GM19372 (cell line): Measurements from ENCODE around the gene EFCAB8.
"Not testable (repeated sequence)": the region's sequence is repeated elsewhere in the genome, so short reads cannot be mapped to it uniquely, and the experiment has no call there.

Experiments
- ATAC-seq: cut with Tn5 transposase; IDR thresholded peaks from one replicate; pipeline ENCODE4 v1.9.1; 2021; ENCODE audit warnings: mild to moderate bottlenecking, low read depth, moderate library complexity; ENCODE audit not compliant: unreplicated experiment

Gene EFCAB8

DNA sequence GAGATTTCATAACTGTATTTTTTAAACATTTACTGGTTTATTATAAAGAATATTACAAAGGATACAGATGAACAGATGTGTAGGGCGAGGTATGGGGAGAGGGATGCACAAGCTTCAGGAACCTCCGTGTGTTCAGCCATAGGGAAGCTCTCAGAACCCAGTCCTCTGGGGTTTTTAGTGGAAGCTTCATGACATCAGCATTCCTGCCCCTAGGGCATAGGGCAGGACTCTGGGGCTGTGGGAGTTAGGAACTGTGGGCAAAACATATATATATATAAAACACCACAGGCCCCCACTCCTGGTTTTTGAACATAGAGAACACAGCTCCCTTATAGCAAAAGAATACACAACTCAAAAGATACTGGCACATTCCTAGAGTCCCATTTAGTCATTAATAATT is 21.9 kb downstream of the EFCAB8 start:
- no peak for ATAC-seq

- ATAC-seq: no peak
These were observed 24.4 kb downstream of the EFCAB8 start for GRCh38 chr20:32883081-32883480.

DNA sequence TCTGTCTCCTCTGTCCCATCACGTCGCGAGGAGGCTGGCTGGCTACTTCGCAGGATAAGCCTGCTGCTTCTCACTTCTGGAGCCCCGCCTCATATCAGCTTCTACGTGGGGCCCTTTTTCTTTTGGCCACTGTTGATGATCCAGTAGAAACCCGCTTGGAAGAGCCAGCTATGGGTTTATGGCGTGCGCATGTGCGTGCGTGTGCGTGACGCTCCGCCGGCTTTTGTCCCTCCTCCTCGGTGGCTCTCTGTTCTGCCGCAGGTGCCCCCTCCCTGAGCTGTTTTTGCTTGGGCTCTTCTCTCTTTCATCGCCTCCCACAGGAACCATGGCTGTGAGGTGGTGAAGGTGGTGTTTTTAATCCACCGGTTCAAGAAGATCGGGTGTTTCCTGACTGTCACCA is 26.5 kb downstream of the EFCAB8 start:
- ATAC-seq: no peak

DNA sequence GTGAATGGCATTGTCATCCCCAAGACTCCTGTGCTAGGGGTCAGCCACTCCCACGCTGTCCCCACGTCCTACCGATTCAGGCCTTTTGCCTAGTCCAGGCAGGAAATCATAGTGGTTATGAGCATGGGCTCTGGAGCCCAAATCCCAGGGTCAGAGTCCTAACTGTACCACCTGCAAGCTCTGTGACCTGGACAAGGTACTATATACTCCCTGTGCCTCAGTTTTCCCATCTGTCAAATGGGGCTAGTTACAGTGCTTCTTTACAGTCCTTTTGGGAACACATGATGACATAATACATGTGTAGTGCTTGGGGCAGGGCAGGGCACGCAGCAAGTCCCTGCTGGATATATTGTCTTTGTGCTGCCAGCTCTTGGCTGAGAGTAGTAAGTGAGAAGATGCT is 27.2 kb downstream of the EFCAB8 start:
- ATAC-seq: no peak

- no peak for ATAC-seq
These were observed 27.9 kb downstream of the EFCAB8 start for GRCh38 chr20:32886652-32887051.

DNA sequence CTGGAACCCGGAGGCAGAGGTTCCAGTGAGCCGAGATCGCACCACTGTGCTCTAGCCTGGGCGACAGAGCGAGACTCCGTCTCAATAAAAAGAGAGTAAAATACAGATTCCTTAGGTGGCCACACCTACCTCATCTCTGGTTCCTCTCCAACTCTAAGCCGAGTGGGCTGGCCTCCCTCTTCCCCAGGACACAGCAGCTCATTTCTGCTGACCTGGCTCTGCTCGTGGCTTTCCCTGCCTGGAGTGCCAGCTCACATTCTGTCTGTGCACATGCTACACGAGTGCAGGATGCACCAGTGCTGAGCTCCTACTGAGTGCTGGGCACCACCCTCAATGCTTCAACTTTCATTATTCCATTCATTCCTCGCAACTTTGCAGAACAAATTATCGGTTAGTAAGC is 28.8 kb downstream of the EFCAB8 start:
- no peak for ATAC-seq

GRCh38 chr20:32888636-32889035 is 29.9 kb downstream of the EFCAB8 start:
- ATAC-seq: no peak

DNA sequence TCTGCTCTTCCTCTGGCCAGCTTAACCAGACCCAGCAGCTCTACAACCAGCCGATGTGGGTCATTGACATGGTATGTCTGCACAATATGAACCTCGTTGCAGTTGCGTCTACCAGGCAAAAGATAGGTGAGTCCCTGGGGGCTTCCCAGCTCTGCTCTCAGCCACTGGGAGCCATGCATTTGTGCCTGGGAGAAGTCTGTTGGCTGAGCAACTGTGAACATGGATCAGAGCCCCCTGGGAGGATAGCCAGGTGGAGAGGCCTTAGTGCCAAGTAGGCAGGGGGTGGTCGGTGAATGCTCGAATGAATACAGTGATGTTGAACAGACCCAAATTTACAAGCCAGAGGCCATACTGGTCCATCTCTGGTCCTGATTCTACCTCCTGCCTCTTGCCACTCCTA is 30.6 kb downstream of the EFCAB8 start:
- ATAC-seq: no peak

DNA sequence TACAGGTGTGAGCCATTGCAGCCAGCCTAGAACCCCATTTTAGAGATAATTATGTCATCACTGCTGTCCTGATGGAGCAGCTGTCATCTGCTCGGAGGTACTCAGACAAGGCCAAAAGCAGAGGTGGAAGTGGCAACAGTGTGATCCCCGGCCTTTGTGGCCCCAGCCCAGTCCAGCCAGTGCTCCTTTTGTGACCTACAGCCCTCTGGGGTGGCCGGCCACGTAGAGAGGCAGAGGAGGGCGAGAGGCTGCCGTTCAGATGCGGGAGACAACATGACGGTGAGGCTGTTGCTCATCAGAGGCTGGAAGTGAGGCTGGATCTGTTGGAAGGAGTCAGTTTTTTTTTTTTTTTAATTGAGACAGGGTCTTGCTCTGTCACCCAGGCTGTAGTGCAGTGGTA is 32.8 kb downstream of the EFCAB8 start:
- ATAC-seq: no peak

DNA sequence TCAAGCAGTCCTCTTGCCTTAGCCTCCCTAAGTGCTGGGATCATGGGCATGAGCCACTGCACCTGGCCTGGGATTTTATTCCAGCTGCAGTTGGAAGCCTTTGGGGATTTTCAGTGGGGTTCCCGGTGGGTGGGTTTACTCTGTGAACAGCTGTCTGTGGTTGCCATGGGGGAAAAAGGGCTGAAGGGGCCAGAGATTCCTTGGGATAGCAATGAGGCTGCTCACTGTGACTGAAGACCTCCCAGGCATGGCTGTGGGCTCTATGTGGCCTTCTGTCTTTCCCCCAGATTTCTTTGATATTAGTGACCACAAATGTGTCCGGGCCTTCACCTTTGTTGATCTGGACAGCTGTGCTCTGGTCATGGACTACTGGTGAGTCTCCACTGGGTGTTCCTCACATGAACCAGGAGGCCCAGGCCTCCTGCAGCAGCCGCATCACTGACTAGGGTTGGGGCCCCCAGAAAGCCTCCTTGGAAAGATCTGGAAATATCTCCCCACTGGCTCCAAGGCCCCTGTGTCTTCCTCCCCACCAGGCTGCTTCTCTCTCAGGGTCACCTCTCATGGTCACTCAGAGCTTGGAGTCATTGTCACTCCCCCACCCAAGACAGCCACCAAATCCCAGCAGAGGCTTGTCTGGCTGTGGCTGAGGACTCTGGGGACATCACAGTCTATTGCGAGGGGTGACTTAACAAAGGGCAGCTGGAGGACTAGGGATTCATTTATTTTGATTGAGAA is 33.4 kb downstream of the EFCAB8 start:
- ATAC-seq: no peak

DNA sequence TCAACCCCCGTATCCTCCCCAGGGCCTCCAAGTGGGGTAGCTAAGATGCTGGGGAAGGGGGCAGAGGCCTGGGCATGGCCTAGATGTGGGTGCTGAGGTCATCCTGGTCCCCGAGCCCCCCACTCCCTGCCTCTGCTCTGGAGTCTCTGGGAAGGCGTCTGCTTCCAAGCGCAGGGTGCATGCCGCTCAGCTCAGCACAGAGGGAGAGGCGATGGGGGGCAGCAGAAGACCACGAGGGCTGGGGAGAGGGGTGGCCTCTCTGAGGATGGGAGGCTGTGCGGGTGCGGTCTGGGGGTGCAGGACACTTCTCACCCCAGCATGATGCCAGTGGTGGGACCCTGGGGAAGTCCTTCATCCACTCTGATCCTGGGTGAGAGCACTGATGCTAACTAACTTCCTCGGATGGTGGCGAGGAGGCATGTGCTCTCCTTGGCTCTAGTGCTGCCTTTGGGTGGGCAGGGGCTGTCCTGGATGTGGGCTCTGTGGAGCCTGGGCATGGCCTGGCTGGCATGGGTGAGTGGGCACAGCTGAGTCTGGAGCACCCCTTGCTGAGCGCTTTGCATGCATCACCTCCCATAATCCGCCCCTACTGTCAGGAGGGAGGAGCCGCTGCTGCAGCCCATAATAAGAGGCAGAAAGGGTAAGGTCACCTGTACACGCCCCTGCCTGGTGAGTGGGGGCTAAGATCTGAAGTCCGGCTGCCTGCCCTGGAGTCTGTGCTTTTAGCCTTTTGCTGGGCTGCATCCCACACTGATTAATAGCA is 34.7 kb downstream of the EFCAB8 start:
- no peak for ATAC-seq

DNA sequence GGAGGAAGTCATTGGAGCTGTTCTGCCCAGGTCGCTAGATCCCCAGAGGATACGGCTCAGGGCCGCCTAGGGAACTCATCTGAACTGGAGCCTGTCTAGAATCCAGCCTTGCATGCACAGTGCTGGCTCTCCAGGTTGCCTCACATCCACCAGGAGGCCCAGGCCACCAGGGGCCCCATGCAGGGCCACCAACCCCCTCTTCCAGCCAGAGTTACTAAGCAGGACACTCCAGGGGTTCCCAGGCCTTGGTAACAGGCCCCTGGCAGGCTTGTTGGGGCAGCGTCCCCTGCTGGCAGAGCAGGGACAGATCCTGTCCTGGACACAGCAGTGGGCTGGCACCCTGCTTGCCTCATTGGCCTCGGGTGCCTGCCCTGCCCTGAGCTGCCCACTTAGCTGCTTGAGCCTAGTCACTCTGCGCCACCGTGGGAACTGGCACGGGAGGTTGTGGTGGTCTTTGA is 35.3 kb downstream of the EFCAB8 start:
- no peak for ATAC-seq

DNA sequence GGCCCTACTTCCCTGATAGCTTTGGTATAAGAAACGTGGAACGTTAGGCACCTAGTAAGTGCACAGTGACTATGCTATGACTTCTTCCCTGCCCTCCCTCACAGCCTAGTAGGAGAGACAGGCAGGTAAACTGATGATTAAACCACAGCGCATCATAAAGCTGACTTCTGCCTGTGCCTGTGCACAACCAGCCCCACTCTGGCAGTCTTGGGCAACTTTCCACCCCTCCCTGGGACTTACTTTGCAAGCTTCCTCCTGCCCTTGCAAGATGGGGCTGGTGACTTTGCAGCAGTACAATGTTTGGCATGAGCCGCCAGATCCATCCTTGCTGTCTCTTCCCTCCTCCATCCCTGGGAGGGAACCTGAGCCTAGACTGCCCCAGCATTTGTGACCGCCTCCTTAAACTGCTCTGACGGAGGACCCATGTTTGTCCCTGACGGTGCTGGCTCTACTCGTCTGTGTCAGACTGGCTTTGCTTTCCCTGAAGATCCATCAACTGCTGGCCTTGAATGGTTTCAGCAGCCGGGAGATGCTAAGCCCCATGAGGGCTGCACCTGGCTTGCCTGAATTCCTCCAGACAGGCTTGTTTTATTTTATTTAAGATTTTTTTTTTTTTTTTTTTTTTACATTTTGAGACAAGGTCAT is 36.1 kb downstream of the EFCAB8 start:
- ATAC-seq: no peak

DNA sequence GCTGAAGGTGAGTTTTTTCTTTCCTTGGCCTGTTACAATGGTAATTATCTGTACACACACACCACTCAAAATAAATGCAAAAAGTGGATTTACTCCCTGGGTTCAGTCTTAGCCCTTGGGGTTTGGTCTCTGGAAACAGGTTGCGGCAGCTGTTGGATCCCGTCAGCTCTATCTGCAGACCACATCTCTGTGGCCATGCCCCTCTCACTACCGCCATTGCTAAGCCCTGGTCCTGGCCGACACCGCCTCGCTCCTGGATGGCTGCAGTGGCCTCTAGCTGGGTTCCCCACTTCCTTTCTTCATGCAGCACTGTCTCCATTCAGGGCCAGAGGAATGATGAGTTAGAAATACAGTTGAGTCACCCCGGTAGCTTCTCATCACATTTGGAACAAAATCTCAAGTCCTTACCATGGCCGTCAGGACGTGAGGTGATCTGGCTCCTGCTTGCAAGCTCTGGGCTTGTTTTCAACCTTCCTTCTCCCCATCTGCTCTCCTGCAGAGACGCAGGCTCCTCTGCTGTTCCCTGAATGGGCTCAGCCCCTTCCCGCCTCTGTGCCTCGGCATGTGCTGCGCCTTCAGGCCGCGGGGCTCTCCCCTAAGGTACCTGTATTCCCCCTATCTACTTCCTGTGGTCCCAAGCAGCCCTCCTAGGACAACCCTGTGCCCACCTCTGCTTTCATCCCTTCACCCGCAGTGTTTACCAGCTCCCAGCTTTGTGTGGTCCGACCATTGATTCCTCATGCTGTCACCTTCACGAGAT is 38.0 kb downstream of the EFCAB8 start:
- no peak for ATAC-seq

DNA sequence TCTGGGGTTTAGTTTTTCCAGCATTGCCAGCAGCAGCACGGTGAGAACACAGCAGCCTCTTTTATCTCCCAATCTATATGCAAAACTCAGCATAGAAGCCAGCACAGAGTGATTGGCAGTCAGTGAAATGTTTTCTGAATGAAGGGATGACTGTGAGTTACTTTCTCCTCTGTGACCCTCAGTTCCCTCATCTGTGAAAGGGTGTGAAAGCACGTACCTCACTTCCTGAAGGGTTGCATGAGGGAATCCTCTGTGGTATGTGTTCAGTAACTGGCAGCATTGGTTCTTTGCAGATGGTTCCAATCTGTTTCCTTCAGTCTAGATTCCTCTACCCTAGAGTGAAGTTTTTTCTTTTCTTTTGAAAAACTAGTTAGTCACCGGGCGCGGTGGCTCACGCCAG is 40.0 kb downstream of the EFCAB8 start:
- ATAC-seq: no peak

DNA sequence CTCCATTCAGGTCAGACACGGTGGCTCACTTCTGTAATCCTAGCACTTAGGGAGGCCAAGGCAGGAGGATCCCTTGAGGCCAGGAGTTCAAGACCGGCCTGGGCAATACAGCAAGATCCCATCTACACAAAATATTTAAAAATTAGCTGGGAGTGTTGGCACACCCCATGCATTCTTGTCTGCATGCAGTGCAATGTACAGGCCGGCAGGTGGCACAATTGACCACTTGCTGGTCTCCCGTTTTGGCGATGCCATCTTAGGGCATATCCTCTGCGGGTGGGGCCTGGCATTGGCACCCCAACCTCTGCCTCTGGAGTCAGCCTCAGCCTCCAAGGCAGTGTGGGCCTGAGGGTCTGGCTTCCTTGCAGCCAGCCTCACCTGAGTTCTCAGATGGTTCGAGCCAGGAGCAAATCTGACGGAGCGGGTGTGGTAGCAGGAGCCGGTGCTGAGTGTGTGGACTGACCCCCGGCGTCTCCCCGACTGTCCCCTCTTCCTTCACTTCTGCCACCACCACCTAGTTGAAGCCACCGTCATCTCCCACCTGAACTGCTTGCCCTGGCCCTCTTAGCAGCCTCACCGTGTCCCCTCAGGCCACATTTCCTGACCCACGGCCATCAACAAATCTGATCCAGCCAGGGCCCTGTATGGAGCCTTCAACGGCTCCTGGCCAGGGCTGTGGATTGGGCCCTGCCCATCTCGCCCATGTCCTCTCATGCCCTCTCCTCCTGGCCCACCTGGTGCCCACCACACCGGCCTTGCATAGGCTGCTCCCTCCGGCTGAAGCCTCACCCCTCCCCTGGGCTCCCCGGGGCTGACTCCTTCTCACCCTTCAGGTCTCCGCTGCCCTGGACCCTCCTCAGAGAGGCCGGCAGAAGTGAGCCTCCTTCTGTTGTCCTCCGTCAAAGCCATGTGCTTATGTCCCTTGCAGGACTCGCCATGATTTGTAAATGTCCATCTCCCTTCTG is 44.0 kb downstream of the EFCAB8 start:
- no peak for ATAC-seq

DNA sequence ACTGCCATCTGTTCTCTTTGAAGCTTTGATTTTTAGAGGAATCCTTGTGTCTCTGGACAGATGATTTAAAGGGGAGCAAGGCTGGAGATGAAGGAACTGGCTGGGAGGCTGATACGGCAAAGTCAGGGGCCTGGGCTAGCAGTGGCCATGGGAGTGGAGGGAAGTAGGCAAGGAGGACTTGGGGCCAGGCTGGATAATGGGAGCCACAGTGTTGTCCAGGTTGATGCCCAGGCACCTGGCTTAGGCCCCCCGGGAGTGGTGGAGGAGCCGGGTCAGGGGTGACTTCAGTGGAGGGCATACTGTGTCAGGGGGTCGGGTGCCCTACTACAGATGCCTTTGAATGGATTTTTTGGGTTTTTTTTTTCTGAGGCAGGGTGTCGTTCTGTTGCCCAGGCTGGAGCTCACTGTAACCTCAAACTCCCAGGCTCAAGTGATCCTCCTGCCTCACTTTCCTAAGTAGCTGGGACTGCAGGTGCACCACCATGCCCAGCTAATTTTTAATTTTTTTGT is 45.0 kb downstream of the EFCAB8 start:
- ATAC-seq: no peak

- ATAC-seq: not testable (repeated sequence)
These were observed 46.0 kb downstream of the EFCAB8 start for GRCh38 chr20:32904678-32905077.

DNA sequence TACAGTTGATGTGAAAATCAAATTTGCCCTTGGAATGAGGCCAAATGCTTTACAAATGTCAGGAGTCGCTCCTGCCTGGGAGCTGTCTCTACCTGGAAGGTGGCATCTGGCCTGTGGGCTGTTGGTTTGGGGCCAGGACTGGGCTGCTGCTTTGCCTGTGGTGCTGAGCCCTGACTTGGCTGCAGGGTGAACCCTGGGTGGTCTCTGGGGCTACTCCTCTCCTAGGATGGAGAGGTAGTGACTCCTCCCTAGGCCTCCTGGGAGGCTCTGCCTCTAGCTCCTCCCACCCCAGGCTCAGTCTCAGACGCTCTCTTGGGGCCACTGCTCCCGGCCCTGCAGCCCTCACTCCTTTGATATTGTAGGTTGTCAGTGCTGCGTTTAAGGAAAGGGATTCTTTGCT is 47.5 kb downstream of the EFCAB8 start:
- no peak for ATAC-seq
